Activated CD4-positive, alpha-beta T cell treated with anti-CD3 and anti-CD28 coated beads, Interleukin-2, amount 50 U/mL, for 16 hours (primary cell): ENCODE data around the gene FXYD6.

ENCODE experiments used
- DNase-seq: peaks from one replicate; pipeline ENCODE4 v3.0.0-alpha.2; 2020

The FXYD6 gene

GRCh38 chr11:117790279-117790678 is 86.2 kb downstream of the FXYD6 start:
- DNase-seq: no peak

DNA sequence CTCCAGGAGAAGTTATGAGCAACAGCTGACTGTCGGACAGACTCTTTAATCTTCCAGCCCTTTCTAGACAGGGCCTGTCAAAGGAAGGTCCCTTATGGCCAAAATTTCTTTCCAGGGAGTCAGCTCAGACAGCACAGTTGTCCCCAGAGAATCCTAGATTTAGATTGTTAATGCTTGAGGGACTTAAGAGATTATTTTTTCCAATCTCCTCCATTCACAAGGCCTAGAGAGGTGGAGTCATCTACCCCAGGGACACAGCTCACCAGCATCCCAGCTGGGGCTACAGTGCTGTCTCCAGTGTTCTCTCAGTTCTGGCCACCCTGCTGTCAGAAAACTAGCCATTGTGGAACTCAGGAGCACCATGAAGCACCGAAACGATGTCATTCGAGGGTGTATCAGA is 87.2 kb downstream of the FXYD6 start:
- DNase-seq: no peak
